GM12873 (cell line): ENCODE data around the gene PLCH1.

ENCODE experiments used
- CTCF ChIP-seq: IDR thresholded peaks from 2 replicates; pipeline ENCODE4 v1.5.1; 2012; ENCODE audit warnings: low read depth, mild to moderate bottlenecking, moderate library complexity, low read length, control low read depth; ENCODE audit not compliant: insufficient read depth; ENCODE audit errors: missing control alignments

The PLCH1 gene

GRCh38 chr3:155485897-155486296, 259.0 kb downstream of the PLCH1 start:
- TF ChIP-seq CTCF, result no peak

GRCh38 chr3:155481591-155481990, 263.3 kb downstream of the PLCH1 start:
- TF ChIP-seq CTCF, result no peak

- no peak for TF ChIP-seq CTCF
Measured at GRCh38 chr3:155481089-155481488, 263.8 kb downstream of the PLCH1 start.

- no peak for TF ChIP-seq CTCF
Measured at GRCh38 chr3:155465664-155466063, 279.2 kb downstream of the PLCH1 start.

GRCh38 chr3:155462672-155463071, 282.2 kb downstream of the PLCH1 start:
- TF ChIP-seq CTCF, result no peak

GRCh38 chr3:155457591-155457990, 287.3 kb downstream of the PLCH1 start:
- TF ChIP-seq CTCF, result no peak

GRCh38 chr3:155455765-155456164, 289.1 kb downstream of the PLCH1 start:
- no peak for TF ChIP-seq CTCF
